GM19372 (cell line): Measurements from ENCODE around the gene TNIK.

Experiments used
- ATAC-seq: cut with Tn5 transposase; IDR thresholded peaks from one replicate; pipeline ENCODE4 v1.9.1; 2021; ENCODE audit warnings: mild to moderate bottlenecking, low read depth, moderate library complexity; ENCODE audit not compliant: unreplicated experiment

The TNIK gene

DNA sequence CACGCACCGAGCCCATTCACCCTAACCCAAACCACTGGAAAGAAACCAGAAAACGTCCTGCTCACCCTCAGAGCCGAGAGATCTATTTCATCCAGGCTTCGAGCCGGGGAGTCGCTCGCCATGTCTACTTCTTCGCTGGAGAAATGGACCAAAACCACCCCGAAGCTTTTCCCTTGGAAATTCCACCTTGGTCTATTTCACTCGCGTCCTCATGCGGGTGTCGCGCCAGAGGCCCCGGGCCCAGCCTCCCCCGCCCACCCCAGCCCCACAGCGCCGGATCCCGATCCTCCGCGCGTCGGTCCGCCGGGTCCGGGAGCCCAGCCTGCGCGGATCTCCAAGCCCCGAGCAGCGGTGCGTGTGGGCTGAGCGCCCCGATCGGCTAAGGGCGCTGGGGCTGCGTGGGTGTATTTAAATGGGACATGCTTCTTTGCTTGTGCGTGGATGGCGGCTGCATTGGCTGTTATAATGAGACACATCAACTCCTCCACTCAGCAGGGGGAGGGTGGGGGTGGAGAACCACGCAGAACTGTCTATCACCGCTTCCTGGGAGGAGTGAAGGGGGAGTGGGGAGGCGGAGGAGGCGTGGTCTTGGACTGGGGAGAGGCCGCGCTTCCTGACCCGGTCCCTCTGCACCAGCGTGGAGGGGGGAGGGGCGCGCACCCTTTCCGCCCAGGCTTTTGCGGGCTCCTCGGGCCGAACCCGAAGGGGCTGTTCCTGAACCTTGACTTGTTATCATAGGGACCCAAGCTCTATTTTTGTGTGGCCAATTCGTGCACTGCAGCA lies at the start of gene TNIK:
TNIK (minus strand) TSS at position 464 of the 783 bp plus-strand sequence; CDS start at position 122, 342 bp downstream.
- ATAC-seq, result peak; percentile 72

DNA sequence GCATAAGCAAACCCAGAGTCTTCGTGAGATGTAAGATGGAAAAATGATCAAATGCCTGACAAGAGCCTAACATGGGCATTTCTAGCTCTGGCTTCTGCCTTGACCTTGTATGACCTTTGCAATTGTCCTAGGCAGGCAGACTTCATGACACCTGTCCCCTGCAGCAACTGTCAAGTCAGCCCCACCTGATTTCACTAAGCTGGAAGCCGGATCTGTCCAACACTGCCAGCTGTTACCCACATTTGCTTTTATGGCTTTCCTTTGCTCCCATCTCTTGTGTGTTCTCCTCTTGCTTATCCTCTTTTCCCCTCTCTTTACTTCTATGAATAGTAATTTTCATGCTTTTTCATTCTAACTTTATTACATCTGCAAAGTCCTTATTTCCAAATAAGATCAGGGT lies 48.5 kb upstream of the TNIK start:
- ATAC-seq, result no peak

DNA sequence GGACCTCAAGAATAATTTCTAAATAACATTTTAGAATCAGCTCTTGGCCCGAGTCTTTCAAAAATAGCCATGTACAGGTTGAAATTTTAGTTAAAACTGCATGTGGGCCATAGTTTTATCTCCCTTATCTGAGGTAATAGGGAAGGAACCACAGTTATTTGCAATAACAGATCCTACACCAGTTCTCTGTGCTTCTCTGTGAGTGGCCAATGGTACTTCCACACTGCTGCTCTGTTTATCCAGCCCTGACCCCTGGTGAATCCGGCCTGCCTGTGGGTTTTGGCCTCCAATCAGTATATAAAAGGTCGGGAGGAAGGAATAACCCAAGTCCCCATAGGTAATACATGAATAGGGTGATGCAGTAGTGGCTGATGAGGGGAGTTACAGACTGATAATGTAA lies 48.0 kb upstream of the TNIK start:
- ATAC-seq, result no peak

DNA sequence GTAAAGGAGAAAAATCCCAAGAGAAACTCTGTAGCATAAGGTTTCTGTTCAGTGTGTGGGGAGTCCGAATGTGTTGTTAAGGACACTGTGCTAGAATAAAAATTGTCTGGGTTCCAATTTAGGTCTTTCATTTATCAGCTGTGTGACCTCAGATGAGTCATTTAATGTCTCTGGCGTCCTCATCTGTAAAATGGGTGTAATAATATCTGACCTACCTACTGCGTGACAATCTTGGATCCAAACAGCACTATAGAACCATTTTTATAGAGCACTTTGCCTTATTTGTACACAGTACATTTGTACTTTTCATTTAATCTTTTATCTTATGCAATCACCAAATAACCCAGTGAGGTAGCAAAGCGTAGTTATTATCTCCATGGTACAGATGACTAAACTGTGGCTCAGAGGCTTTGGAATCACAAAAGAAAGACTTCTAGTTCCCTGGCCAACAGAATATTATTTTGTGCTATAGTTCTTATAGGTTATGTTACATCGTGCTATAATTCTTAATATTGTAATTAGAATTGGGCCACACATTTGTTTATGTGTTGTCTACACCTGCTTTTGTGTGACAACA lies 46.6 kb upstream of the TNIK start:
- ATAC-seq, result no peak

DNA sequence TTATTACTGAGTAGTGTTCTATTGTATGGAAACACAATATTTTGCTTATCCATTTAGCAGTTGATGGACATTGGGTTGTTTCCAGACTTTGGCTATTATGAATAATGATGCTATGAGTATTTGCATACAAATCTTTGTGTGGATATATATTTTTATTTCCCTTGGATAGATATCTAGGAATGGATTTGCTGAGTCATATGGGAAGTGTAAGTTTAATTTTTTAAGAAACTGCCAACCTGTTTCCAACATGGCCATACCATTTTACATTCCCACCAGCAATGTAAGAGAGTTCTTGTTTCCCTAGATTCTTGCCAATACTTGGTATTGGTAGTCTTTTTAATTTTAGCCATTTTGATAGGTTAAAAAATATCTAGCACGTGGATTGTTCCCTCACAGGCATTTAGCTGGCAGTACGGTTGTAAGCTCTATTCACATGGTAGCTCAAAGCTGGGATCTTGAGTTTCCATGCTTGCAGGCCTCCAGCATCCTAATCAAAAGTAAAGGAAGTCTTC lies 45.7 kb upstream of the TNIK start:
- ATAC-seq, result no peak

DNA sequence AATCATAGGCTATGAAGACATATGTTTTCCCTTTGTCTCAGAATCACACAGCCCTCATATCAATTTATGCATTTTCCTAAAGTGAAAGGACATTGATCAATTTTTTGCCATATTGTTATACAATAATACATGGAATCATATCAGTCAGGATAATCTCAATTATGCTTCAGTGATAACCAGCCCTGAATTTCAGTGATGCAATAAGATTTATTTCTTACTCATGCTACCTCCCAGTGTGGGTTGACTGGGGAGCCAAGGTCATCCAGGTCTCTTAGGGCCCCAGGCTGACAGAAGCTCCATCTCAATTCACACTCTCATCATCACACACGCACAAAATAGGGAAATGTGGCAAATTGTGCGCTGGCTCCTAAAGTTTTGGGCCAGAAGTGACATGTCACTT lies 44.2 kb upstream of the TNIK start:
- no peak for ATAC-seq

DNA sequence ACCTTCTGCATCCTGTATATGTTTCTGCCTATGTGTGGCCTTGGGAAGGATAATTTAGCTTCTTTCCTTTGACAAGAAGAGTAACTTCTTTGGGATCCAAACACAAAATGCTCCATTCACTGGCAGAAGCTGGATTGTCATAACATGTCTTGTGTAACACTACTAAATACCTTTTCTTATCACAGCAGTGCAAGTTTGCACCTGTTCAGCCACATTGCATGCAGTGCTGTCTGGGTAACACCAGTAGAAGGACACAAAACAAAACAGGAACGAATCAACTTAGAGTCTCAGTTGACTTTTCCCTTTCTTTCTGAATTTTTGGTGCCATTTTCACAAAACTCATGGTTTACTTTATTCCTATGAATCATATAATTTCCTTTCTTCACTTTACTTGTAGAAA lies 43.6 kb upstream of the TNIK start:
- no peak for ATAC-seq

DNA sequence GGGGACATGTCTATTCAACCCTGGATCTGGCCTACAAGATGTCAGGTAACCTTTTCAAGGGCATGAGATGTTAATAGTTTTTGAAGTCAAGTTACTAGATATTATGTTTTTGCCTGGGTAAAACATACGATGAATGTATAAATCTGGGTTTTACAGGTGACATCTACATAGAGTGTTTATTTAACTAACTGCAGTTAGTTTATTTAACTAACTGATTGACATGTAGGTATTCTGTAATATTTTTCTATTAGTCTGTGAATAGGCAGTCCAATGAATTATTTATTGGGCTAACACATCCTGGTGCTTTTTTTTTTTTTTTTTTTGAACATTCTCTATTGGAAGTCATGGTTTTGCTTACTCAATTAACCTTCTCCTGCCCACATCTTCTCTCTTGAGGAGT lies 38.7 kb upstream of the TNIK start:
- no peak for ATAC-seq

DNA sequence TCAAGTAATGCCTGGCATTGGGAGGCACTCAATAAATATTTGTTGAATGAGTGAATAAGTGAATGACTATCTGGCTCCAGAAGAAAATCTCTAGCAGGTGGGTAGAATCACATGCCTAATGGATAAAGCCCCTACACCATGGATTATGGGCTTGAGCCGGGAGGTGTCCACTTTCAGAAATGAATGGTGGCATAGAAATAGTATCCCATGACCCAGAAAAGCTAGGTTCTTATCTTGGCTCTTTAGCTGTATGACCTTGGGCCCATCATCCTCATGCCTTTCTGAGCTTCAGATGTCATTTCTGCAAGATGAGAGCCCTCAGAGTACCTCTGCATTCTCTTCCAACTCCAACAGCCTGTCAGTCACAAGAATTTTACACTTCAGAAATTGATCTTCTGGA lies 37.3 kb upstream of the TNIK start:
- no peak for ATAC-seq

DNA sequence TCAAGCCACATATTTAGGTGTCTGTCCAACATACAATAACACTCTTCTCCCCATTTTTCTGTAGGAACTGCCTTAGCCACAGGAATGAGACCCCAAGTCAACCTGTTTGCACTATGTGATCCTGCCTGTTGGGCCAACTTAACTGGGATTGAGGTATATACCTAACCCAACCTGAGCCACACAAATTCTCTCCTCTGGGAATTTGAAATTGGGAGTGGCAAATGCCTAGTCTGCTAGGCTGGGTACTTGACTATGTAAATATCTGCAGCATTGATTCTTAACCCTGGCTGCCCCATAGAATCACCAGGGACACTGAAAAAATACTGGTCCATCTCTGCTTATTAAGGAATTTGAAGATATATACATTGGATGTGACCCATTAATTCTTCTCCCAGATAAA lies 35.2 kb upstream of the TNIK start:
- no peak for ATAC-seq

DNA sequence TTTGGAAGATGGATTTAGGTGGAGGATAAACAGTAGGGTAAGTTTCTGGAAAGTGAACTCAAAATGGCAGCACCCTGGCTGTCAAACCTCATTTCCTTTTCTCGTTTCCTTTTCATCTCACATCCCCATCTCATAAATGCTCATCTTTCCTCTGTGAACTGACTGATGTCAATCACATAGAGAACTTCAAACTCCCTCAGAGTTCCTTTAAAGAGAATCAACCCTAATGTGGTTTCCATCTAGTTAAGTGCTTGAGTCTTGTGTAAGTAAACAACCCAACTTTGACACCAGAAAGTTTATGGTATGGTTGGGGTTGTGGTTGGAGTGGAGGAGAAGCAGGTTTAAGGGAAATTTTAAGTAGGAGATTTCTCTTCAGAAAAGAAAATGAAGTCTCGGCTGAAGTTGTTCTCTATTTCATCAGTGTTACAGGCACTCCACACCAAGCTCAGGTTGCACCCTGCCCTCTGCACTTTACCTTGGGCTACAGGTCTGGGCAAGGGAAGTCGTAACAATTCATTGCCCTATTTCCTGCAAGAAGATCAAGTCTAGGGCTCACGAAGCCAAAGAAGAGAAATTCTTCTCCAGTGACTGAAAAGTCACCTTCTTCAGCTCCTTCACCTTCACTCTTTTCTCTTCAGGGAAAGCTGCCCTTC lies 34.4 kb upstream of the TNIK start:
- no peak for ATAC-seq

DNA sequence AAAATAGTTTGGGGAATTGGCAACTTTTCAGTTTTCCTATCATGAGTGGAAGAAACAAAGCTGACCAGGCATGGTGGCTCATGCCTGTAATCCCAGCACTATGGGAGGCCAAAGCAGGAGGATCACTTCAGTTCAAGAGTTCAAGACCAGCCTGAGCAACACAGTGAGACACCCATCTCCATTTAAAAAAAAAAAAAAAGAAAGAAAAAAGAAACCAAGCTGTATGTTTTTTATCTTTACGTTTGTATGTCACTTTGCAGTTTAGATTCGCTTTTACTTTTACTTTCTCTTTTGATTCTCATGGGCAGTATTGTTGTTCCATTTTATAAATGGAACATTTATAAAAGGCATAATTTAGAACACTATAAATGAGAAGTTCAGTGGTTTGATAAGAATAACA lies 31.2 kb upstream of the TNIK start:
- ATAC-seq, result no peak

DNA sequence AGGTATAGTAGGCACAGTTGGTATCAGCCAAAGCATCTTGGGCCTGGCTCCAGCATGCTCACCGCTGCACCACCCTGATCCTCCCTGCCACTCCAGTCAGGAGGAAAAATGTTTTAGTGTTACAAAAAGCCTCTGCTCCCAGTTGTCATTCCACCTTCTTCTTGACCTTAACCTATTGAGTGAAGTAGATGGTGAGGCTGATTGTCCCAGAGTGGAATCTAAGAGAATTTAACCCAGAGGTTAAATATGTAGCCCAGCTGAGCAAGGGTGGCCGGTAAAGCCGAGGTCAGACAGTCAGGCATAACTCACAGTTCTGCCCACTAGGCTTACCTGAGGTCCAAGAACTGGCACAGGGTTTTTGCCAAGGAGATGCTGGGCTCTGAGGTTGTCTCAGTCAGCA lies 30.7 kb upstream of the TNIK start:
- ATAC-seq, result no peak

DNA sequence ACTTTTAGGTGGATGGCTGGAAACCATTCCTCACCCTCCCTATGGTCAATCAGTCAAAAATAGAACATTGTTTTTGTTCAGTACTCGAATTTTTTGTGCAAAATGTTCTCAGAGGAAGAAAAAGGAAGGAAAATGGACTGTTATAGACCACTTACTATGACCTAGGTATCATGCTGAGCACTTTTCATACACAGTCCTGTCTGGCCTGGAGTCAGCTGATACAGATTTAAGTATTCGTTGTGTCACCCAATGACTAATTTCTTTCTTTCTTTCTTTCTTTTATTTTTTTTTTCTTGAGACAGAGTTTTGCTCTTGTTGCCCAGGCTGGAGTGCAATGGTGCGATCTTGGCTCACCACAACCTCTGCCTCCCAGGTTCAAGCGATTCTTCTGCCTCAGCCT lies 29.1 kb upstream of the TNIK start:
- no peak for ATAC-seq

DNA sequence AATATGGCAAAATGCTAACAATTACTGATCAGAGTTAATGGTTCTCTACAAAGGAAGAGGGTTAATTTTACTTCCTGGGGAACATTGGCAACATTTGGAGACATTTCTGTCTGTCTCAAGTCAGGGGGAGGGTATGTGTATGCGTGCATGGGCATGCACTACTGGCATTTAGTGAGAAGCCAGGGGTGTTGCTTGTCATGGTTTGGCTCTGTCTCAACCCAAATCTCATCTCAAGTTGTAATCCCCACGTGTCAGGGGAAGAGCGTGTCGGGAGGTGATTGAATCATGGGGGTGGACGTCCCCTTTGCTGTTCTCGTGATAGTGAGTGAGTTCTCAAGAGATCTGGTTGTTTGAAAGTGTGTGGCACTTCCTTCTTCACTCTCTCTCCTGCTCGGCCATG lies 28.3 kb upstream of the TNIK start:
- no peak for ATAC-seq

DNA sequence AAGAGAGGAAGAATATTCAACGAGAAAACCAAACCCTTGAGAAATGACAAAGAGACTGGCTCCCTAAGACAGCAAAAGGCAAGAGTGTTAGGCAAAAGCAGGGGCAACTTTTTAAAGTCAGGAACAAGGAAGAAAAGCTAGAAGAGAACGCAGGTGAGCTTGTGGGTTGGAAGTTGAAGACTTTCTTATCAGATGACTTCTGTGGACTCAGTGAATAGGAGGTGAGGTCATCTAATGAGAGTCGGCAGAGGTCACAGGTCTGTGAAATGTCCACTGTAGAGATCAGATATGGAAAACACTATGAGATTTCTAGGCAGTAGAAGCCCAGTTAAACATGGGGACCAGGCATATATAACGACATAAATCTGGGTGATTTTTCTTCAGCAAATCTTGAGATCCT lies 27.2 kb upstream of the TNIK start:
- no peak for ATAC-seq

DNA sequence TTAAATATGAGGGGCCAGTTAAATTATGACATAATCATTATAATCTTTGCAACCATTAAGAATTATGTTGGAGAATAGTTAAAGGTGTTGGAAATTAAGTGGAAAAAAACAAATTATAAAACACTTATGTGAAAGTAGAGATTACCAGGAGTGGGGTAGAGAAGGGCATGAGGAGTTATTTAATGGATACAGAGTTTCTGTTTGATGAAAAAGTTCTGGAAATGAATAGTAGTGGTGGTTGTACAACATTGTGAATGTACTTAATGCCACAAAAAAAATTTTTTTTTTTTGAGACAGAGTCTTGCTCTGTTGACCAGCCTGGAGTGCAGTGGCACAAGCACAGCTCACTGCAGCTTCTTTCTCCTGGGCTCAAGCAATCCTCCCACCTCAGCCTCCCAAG lies 25.1 kb upstream of the TNIK start:
- no peak for ATAC-seq

DNA sequence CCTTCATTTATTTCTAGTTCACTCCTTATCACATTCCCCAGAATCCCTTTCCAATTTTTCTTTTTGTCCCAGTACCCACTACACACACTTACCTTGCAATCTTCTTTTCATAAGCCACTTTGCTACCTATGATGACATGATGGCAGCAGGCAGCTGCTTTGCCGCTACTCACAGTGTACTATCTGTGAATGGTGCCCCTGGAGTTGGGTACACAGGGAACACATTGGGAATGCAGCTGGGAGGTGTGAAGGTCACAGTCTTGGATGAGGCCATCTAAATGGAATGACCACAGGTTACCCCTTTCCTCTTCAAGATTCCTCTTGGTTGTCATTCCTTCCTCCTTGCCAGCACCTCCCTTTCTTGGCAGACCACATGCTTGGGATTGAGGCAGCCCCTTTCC lies 20.8 kb upstream of the TNIK start:
- no peak for ATAC-seq

DNA sequence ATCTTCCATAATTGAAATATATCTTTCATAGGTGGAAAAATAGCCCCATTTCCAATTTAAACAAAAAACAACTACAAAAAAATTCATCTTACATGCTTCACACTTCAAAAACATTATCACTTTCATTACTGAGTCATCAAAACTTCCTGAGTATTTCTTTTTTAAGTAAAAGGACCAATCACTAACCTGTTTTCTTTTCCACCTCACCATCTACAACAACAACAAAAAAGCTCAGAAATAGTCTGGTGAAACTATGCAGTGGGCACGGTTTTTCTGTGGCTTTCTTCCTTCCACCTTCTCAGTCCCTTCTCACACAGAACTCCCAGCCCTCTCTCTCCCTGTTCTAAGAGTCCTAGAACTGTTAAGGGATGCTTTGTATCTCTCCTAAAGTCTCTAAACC lies 20.3 kb upstream of the TNIK start:
- peak; percentile 85 for ATAC-seq

DNA sequence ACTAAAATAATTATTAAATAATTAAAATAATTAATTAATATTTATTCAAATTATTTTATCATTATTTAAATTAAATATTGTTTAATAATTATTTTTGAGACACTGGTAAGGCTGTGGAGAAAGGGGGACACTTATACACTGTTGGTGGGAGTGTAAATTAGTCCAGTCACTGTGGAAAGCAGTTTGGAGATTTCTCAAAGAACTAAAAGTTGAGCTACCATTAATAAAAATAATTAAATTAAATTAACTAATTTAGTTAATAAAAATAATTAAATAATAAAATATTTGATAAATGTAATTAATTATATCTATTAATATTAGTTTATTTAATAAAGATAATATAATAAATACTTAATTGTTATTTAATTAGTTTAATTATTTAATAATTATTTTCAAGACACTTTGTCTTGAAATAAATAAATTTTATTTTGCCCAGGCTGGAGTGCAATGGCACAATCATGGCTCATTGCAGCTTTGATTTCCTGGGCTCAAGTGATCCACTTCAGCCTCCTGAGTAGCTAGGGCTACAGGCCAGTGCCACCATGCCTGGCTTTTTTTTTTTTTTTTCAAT lies 16.4 kb upstream of the TNIK start:
- no peak for ATAC-seq

DNA sequence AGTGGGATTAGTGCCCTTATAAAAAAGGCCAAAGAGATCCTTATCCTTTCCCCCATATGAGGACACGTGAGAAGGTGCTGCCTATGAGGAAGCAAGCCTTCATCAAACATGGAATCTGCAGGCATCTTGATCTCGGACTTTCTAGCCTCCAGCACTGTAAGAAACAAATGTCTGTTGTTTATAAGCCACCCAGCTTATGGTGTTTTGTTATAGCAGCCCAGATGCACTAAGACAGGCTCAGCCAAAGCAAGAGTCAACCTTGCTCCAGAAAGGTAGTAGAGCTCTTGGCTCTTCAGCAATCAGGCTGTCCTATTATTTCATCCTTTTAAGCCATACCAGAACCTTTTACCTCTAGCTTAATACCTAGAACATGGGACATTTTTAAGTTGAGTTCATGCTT lies 12.3 kb upstream of the TNIK start:
- no peak for ATAC-seq
